ENCODE measurements around the gene SCAP.
A peak's percentile ranks its signal among the peaks of the same experiment; 100 is the strongest.

Gene SCAP

DNA sequence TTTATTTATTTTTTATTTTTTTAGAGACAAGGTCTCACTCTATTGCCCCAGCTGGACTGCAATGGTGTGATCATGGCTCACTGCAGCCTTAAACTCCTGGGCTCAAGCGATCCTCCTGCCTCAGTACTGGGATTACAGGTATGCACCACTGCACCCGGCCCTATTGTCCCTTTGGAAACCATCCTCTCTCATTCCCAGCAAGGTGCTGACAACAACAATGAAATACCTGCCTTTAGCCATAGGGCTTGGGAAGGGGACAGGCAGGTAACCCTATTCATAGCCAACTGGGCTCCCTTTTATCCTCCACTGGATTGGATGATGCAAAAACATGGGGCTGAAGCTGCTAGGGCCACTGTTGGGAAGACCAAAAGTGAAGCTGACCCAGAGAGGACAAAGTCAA is 43.1 kb downstream of the SCAP start:
- no peak for DNase-seq (ENCODE audit: low read depth in 2 of 2)

DNA sequence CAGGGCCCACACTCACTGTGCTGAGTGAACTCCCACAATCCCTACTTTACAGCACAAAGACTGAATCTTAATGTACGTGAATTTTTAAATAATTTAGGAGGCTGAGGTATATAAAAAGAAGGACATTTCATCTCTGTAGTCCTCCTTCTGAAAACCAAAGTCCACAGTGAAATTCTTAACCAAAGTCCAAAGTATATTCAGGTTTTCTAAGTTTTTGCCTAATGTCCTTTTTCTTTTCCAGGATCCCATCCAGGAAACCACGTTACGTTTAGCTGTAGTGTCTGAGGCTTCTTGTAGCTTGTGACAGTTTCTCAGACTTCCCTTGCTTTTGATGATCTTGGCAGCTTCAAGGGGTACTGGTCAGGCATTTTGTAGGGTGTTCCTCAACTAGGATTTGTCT is 44.5 kb downstream of the SCAP start:
- DNase-seq (ENCODE audit: low read depth in 2 of 2): no peak

DNA sequence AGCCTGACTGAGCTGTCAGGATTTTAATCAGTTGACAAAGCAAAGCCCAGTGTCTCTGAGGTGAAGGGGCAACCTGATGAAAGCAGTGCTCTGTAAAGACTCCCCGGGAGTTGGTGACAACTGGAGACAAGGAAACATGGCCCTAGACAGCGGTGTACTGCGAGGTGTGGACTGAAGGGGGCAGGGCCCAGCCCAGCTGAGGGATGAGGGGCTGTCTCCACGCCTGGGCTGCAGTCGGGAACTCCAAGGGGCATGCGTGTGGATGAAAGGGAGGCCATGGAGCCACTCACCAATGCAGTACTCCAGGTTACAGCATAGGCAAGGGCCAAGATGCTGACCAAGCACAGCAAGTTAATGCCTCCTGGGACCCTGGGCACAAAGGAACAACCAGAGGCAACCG is 45.1 kb downstream of the SCAP start:
- DNase-seq (ENCODE audit: low read depth in 2 of 2): no peak

DNA sequence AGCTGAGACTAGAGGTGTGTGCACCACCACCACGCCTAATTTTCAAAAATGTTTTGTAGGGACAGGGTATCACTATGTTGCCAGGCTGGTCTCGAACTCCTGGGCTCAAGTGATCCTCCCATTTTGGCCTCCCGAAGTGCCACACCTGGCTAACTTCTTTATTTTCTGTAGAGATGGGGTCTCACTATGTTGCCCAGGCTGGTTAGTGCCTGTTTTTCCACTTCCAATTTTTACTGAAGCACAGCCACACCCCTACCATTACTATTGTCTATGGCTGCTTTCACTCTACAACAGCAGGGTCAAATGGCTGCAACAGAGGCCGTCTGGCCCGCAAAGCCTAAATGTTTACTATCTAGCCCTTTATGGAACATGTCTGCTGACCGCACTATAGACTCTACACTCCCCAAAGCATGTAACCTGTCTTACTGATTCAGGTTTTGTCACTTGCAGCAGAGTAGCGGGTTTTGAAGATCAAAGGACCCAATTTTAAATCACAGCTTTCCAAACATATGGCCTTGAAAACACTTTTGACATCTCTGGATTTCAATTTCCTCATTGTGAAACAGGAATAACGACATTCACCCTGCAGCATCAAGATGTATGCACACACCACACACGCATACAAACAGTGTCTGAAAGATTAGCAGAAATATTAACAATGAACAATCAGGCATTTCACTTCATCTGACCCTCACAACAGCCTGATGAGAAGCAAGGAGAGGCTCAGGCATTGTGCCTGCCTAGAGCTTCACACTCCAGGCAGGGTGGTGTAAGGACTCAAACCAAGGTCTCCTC is 46.1 kb downstream of the SCAP start:
- no peak for DNase-seq (ENCODE audit: low read depth in 2 of 2)

DNA sequence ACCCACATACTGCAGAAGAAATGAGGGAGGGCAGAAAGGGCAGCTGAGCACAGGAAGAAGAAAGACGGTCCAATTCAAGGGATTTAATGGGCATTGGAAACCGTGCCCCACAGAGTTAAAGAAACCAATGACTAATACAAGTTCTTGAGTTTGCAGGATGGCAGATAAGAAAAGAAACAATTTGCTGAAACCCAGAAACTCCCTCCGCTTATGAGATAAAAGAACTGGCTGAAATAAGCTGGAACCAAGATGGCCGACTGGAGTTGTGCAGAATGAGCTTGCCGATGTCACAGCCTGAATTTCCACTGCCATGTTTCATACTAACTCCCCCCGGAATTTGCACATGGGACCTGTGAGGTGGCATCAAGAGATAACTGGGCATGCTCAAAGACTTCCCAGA is 47.1 kb downstream of the SCAP start:
- DNase-seq (ENCODE audit: low read depth in 2 of 2): no peak

DNA sequence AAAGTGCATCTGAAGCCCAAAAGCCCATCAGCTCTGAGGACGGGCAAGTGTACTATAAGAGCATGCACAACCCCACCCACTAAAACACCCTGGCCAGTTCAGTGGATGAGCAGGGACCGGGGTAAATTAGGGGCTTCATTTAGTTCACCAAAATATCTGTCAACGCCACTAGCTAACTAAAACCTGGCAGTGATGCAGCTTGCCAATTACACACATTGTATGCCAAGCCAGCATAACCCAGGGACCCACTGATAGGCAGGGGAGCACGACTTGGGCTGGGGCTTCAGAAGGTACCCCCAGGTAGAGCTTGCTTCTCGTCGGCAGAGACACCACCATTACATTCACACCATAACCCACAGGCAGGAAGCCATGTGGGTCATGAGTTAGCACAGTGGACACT is 47.9 kb downstream of the SCAP start:
- no peak for DNase-seq (ENCODE audit: low read depth in 2 of 2)

DNA sequence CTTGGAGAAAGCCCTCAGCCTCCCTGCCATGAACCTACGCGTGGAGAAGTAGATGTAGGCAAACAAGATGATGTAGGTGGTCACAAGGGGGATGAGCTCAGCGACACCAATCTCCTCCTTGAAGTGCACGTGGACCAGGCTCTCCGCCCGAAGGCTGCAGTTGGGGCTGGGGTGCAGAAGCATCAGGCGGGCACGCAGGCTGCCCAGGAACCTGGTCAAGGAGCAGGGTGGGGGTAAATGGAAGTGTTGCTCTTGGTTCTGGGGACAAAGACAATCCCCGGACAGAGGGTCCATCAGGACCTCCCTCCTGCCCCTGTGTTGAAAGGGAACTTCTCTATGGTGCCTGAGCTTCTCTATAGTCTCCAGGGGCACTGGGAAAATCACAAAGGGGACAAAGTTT is 49.8 kb downstream of the SCAP start:
- DNase-seq (ENCODE audit: low read depth in 2 of 2): no peak

DNA sequence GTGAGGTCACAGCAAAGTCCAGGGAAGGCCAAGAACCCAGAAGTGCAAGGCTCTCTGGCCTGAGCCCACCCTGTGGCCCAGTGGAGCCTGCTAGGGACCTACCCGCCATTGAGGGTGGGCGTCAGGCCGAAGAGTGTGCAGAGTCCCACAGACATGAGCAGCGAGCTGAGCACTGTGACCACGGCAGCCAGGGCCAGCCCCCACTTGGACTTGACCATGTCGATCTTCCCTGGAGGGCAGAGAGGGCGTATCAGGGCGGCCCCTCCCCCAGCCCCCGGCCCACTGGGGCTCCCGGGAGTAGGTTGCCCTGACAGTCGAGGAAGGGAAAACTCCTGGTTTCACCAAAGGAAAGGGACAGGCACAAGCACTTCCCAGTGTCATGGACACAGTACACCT is 50.4 kb downstream of the SCAP start:
- no peak for DNase-seq (ENCODE audit: low read depth in 2 of 2)

DNA sequence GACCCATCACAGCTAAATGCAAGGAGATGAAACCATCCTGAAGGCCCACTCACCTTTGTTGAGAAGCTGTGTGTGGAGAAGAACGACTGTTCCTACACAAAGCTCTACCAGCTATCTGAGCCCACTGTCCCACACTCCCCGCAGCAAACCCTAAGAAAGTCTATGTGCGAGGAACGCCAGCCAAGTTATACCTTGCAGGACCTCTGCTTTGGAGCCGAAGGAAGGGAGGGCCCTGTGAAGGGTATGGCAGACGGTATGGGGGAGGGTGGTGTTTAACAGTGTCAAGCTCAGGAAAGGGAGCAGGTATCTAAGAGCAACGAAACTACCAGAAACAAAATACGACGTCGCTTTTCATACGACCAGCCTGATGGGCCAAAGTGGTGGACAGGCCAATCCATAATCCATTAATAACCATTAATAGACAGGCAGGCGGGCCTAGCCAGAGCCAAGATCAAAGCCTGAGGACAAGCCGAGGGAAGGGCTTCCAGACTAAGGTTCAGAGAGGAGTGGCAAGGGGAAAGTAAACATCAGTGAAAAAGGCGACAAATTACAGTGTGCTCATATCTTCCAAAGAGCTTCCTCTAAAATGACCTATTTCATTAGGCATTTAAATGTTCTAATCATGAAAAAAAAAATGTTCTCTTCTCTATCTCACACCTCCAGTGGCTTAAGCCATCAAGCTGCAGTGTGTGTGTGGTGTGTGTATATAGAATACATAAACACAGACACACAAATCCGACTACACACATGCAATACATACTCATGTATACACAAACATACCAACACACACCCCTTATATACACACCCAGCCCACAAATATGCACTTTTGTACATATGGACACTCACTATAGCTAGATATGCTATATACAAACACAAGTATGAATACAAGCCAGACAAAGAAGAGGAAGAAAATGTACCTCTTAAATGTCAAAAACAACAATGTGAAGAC is 51.0 kb downstream of the SCAP start:
- no peak for DNase-seq (ENCODE audit: low read depth in 2 of 2)

DNA sequence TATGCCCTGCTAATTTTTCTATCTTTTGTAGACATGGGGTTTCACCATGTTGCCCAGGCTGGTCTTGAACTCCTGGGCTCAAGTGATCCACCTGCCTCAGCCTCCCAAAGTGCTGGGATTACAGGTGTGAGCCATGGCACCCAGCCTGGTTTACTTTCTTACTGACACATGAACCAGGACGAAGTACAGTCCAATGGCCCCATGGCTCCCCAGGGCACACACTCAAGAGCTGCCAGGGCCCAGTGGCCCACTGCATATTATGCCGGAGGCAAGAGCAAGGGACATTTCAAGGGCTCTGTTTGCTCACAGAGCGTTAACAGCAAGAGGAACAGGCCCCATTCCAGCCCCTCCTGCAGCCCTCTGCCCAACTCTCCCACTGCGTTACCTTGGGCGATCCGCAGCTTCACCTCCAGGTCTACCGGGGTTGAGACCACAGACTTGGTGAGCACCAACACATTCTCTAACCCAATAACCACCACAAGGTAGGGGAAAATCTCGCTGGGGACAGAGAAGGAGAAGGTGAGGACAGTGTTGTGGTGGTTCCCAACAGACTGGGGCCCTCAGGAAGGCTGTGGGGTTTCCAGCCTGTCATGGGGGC is 52.1 kb downstream of the SCAP start:
- no peak for DNase-seq (ENCODE audit: low read depth in 2 of 2)

DNA sequence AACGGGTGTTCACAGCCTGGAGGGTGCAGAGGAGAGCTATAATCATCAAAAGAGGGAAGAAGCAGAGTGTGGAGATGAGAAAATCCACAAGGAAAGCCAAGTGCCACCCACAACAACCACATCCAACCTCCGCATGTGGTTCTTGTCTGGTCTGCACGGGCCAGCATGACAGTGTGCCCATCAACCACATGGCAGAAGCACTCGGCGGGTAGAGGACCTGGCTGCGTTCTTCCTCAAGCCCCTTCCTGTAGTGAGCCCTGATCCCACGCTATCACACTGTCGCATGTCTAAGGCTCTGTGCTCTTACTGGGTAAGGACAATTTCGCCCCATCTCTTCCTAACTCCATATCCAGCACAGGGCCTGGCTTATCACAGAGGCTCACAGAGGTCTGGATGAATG is 53.0 kb downstream of the SCAP start:
- no peak for DNase-seq (ENCODE audit: low read depth in 2 of 2)

DNA sequence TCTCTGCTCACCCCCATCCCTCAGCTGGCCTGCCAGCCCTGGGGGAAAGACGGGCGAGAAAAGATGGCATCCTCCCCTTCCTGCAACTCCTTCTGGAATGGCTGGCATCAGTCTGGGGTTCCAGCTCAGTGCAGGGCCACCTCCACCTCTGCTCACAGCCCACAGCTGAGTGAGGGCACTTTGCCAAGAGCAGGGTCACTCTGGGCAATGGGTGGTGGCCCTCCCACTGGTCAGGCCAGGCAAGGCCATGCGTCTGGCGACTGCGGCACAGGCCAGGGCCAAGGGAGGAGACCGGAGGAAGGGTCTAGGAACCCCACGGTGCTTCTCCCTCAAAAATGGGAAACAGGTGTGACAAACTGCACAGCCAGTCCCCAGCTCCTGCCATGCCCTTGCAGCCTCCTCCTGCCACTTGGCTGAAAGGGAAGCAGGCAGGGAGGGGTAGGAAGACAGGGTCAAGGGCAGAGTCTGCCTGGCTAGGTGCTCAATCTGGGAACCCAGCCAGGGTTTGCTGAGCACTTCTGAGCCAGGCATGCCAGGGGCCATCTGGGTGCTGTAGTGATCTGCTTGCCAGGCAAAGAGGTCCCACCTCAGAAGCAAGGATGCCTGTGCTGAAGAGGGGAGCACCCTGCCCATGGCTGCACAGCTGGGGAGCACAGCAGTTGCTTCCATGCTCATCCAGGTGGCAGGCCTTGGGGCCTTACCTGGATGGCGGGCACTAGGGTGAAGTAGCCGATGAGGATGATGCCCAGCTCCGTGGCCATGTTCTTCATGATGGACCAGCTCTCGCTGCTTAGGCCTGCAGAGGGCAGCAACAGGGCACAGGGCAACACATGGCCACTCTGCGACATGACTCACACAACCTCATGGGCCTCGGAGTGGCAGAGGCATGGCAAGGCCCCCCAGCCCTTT is 53.7 kb downstream of the SCAP start:
- DNase-seq (ENCODE audit: low read depth in 2 of 2): no peak

DNA sequence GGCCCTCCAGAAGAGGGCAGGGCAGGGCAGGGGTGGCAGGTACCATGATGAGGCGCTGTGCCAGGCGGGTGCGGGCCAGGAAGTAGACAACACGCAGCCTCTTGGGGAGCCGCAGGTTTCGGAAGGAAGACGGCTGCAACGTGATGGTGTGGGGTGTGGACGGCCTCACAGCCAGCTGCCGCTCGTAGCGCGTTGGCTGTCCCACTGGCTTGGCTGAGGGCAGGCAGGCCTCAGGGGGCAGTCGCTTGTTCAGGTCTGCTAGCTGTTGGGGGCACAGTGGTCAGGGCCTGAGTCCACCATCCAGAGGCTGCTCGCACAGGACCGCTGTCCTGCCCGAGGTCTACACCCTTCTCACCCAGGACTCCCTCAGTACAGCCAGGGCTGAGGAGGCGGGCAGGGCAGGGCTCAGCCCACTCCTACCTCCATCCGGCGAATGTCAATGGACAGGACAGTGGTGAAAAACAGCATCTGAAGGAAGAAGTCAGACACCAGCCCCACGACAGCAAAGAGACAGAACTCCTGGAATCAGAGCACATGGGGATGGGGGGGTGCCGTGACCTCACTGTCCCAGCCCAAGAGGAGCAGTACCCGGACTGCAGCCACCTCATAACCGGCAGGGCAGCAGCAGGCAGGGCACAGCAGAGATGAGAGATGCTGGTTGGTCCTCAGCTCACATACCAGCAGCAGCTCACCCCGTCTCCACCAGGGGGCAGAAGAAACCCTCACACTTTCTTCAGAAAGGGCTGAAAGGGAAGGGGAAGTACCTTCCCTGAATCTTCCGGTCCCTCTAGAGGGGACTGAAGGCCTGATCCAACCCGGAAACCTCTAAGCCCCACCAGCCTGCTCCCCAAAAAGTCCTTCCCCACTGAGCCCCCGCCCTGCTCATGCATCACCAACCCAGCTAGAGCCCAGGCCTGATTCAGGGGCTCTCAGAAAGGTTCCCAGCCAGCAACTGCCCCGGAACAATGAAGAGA is 54.9 kb downstream of the SCAP start:
- DNase-seq (ENCODE audit: low read depth in 2 of 2): peak; percentile 73 to 87

DNA sequence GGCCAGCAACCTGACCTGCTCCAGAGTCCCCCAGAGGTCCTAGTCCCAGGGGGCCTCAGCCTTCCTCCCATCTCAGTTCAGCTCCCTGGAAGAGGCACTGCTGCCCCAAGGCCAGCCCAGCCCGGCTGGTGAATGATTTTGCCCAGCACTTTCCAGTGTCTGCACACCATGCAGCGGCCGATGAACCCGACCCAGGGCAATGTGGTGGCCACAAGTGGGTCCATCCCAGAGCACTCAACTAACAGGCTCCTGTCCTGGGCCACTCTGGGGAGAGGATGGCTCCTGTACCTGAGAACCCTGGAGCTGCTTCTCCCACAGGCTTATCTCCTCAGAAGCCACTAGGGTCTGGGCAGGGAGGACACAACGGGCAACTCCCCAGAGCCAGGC is 55.7 kb downstream of the SCAP start:
- no peak for DNase-seq (ENCODE audit: low read depth in 2 of 2)

DNA sequence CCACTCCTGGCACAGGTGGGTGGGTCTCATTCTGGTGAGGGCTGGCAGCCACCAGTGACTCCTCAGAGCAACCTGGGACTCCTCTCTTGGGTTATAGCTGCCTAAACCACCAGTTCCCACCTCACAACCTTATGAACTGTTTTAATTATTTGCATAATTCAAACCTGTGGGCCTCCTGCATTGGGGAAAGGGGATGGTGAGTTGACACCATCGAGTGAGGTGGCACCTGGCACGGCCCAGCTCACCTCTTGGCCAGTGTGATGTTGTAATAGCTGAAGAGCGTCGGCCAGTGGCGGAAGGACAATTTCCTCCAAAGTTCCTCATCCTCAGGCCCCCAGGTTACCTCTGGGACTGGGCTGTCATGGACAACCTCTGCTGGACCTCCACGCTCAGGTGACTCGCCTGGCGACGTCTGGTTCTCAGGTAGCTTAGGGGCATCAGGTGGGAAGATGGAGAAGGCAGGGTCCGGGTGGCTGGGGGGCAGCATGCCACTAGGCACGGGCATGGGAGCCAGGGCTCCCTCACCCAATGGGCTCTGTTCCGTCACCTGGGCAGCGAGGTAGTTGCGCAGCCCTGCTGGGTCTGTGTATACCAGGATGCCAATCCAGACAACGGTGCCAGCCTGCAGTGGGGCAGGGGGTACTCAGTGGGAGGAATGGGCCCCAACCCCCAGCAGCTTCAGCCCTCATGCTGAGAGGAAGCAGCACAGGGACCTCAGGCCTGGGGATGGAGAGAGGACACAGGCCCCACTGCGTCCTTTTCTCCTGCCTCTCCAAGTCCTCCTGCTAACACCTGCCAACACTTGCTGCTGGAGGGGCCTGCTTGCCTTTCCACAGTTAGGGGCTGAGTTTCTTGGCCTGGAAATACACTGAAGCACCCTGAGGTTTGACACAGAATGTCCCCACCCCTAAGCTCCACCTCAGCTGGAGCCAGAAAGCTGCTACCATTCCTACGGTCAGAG is 56.4 kb downstream of the SCAP start:
- no peak for DNase-seq (ENCODE audit: low read depth in 2 of 2)

DNA sequence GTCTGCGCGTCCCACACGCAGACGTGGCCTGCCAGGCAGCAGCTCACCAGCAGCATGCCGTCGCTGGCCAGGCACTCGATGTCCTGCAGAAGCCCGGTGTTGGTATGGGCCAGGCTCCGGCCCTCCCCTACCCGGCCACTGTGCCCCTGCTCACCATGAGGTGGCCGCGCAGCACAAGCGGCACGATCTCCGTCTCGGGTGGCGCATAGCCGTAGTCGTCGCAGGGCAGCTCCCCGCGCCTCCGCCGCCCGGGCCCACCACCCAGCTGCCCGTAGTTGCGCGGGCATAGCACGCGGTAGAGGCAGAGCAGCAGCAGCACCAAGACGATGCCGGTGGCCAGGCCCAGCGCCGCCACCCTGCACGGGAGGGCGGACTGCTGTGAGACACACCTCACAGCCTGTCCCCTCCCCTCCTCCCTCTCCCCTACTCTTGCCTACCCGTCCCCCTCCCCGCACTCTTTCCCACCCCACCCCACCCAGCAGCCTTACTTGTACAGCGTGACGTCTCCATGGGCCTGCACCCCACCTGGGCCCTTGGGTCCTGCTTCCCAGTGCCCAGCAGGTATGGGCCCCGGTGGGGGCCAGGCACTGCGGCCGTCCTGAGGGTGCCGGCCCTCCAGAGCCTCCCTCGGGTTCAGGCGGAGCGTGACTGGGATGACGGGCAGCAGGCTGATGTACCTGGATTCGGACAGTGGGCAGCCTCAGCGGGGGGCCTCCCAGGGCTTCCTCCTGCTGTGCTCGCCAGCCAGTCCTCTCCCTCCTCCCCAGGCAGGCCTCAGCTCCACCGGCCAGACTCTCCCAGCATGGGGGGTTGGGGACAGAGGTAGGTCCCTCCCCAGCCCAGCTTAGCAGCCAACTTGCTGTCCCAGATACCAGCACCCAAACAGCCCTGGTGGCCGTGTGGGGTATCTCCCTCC is 57.3 kb downstream of the SCAP start:
- DNase-seq (ENCODE audit: low read depth in 2 of 2): no peak

DNA sequence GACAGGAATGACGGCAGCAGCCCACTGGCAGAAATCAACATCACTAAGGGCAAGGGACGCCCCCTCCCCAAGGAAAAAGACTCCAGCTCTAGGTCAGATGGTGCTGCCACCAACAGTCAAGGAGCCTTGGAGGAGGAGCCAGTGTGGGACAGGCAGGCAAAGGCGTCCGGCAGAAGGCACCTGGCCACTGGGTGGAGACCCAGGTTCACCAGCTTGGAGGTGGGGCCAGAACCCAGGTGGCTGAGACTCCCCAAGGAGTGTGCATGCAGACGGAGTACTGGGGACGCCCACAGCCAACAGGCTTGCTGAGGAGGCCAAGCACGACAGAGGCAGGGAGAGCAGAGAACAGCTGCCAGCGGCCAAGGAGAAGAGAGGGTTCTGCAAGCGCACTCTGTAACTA is 59.7 kb downstream of the SCAP start:
- no peak for DNase-seq (ENCODE audit: low read depth in 2 of 2)

Measured in stimulated activated CD8-positive, alpha-beta memory T cell treated with anti-CD3 and anti-CD28 coated beads, Interleukin-7, amount 100 ng/mL, for 4 hours (primary cell).